NB4 (cell line): ENCODE results near the gene HDAC11.
"Not testable (repeated sequence)": the region's sequence is repeated elsewhere in the genome, so short reads cannot be mapped to it uniquely, and the experiment has no call there.

Experiments
- DNase-seq: peaks from one replicate; pipeline ENCODE4 v3.0.0; 2010; ENCODE audit warnings: low read depth
- H3K4me3 ChIP-seq: one replicate; pipeline ENCODE4 v1.5.1; 2011; ENCODE audit warnings: mild to moderate bottlenecking, low read depth, low read length, moderate library complexity
- MYC ChIP-seq: IDR thresholded peaks from 2 replicates; pipeline ENCODE4 v1.6.1; 2011; ENCODE audit warnings: low read depth, low read length
- POLR2A ChIP-seq: IDR thresholded peaks from 2 replicates; pipeline ENCODE4 v1.6.1; 2011; ENCODE audit warnings: mild to moderate bottlenecking; ENCODE audit not compliant: insufficient read length; ENCODE audit errors: extremely low read depth
- TF ChIP-seq, protein P1 (sequence below): IDR thresholded peaks from 2 replicates; pipeline ENCODE4 v1.6.1; 2011; ENCODE audit warnings: low read depth, low read length
- TF ChIP-seq, protein P2 (sequence below): IDR thresholded peaks from one replicate; pipeline ENCODE4 v1.5.1; 2012; ENCODE audit warnings: low read depth, low read length

HDAC11 gene

DNA sequence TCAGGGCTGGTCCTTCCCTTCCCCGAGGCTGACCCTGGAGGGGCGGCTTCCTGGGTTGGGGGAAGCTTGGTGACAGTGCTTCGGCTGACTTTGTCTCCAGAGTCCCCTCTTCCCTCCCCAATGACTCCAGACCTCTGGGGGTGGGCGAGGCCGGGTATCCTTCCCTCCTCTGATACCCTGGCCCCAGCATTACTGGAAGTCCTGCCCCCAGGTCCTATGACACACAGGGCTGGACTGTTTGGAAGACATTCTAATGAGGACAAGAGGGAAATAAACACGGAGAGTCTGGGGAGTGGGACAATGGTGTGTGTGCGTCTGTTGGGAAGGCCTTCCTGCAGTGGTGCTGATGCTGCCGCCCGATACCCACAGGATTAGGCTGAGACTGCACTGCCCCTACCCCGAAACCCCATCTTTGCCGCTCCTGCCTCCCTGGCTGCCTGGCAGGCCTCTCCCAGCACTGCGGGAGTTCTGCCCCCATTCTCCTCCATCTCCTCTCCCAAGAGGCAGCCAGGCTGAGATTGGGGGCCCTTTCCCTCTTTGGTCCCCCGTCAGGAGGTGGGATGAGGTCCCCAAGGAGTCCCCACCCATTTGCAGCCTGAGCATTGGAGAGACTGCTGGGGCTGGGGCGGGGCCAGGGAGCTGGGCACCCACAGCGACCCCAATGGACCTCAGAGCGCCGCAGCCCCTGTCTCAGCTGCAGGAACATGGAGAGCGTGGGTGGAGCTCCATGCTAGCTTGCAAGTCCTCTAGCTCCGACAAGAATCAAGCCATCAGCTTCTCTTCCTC, 39.1 kb downstream of the HDAC11 start:
- DNase-seq = no peak
- H3K4me3 ChIP-seq = no peak overlapping the region
- TF ChIP-seq, protein P1, sequence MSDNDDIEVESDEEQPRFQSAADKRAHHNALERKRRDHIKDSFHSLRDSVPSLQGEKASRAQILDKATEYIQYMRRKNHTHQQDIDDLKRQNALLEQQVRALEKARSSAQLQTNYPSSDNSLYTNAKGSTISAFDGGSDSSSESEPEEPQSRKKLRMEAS = no peak
- no peak for TF ChIP-seq POLR2A
- TF ChIP-seq MYC = no peak
- TF ChIP-seq, protein P2, sequence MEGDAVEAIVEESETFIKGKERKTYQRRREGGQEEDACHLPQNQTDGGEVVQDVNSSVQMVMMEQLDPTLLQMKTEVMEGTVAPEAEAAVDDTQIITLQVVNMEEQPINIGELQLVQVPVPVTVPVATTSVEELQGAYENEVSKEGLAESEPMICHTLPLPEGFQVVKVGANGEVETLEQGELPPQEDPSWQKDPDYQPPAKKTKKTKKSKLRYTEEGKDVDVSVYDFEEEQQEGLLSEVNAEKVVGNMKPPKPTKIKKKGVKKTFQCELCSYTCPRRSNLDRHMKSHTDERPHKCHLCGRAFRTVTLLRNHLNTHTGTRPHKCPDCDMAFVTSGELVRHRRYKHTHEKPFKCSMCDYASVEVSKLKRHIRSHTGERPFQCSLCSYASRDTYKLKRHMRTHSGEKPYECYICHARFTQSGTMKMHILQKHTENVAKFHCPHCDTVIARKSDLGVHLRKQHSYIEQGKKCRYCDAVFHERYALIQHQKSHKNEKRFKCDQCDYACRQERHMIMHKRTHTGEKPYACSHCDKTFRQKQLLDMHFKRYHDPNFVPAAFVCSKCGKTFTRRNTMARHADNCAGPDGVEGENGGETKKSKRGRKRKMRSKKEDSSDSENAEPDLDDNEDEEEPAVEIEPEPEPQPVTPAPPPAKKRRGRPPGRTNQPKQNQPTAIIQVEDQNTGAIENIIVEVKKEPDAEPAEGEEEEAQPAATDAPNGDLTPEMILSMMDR = no peak

DNA sequence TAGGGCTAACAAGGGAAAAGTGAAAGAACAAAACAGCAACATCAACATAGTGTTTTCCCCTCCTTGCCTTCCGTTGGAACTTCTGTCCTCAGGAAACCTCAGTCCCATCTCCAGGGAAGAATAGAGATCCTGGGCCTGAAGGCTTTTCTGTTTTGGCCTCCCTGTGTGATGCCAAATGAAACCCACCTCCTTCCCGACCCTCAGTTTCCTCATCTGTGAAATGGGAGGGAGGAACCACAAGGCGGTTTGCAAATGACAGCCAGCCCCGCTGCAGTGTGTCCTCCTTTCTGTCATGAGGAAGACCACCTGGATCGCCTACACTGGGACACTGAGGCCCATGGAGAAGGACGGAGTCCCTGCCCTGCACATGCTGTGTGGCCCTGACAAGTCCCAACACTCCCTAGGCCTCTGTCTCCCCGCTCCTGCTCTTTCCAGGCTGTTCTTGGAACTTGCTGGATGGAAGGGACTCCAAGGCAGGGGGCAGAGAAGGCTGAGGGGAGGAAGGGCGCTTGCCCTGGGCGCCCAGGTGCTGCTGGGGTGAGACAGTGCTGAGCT, 40.3 kb downstream of the HDAC11 start:
- TF ChIP-seq MYC = no peak
- TF ChIP-seq, protein P1 = no peak
- TF ChIP-seq, protein P2 = no peak
- no peak for TF ChIP-seq POLR2A
- DNase-seq = no peak
- no peak overlapping the region for H3K4me3 ChIP-seq

DNA sequence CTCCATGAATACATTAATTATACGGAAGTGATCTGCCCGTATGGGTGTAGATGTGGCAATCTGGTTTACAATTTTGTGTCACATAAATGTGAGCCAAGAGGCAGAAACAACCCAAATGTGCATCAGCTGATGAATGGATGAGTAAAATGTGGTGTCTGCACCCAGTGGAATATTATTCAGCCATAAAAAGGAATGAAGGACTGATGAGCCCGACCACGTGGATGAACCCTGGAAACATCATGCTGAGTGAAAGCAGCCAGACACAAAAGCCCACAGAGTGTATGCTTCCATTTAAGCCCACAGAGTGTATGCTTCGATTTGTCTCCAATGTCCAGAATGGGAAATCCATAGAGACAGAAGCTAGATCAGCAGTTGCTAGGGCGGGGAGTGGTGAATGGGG, 41.2 kb downstream of the HDAC11 start:
- TF ChIP-seq, protein P2 = no peak
- TF ChIP-seq, protein P1 = no peak
- no peak for TF ChIP-seq MYC
- TF ChIP-seq POLR2A = no peak
- DNase-seq = no peak
- H3K4me3 ChIP-seq = no peak overlapping the region

DNA sequence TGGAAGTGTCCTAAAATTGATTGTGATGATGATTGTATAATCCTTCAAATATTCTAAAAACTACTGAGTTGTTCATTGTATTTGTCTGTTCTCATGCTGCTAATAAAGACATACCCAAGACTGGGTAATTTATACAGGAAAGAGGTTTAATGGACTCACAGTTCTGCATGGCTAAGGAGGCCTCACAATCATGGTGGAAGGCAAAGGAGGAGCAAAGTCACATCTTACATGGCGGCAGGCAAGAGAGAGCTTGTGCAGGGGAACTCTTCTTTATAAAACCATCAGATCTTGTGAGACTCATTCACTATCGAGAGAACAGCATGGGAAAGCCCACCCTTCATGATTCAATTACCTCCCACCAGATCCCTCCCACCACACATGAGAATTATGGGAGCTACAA, 41.6 kb downstream of the HDAC11 start:
- not testable (repeated sequence) for DNase-seq, H3K4me3 ChIP-seq

DNA sequence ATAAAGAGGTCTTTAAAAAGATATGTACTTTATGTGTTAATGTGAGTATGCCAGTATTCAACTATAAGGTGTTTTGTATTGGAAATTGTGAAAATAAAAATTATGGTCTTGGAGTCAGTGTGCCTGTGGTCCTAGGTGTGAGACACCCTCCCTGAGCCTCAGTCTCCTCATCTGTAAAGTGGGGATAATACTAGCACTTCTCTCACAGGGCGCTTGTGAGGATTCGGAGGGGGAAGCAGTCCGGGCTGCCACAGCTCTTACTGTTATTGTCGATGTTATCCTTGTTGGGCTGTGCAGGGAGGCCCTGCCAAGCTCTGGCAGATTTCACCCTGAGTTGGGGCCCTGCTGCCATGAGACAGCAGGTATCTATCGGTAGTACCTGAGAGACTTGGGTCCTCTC, 42.1 kb downstream of the HDAC11 start:
- no peak overlapping the region for H3K4me3 ChIP-seq
- no peak for DNase-seq
- TF ChIP-seq, protein P2 = no peak
- TF ChIP-seq POLR2A (no peak), MYC (no peak)
- TF ChIP-seq, protein P1 = no peak

DNA sequence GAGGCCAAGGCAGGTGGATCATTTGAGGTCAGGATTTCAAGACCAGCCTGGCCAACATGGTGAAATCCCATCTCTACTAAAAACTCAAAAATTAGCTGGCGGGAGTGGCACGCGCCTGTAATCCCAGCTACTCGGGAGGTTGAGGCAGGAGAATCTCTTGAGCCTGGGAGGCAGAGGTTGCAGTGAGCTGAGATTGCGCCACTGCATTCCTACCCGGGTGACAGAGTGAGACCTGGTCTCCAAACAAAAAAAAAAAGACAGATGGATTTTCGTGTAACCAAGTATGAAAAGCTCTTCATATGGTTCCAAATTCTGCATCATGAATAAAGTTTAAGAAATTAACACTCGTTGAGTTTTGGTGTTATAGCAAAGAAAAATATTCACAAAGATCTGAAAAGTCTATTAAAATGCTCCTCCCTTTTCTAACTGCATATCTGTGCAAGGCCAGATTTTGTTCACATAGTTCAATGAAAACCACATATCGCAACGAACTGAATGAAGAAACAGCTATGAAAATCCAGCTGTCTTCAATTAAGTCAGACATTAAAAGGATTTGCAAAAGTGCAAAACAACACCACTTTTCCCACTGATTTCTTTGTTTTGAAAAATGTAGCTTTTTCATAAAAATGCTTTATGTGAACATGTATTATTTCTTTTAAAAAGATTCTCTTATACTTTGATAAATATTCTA, 45.0 kb downstream of the HDAC11 start:
- DNase-seq = no peak
- TF ChIP-seq POLR2A = no peak
- no peak overlapping the region for H3K4me3 ChIP-seq
